CD4-positive, alpha-beta T cell treated with Interleukin-6 for 4 hours (primary cell): Measurements from ENCODE around the gene RINL.

Source experiments
- DNase-seq: peaks from one replicate; pipeline ENCODE4 v3.0.0-alpha.2; 2020; ENCODE audit warnings: mixed read lengths

The RINL gene

GRCh38 chr19:38848299-38849146 lies 29.6 kb downstream of the RINL start:
- DNase-seq = no peak

- DNase-seq = no peak
Measured at GRCh38 chr19:38846097-38846496, 32.0 kb downstream of the RINL start.

- DNase-seq = no peak
Measured at GRCh38 chr19:38845374-38846024, 32.6 kb downstream of the RINL start.

- no peak for DNase-seq
Measured at GRCh38 chr19:38844093-38844686, 33.9 kb downstream of the RINL start.

GRCh38 chr19:38843175-38843758 lies 34.8 kb downstream of the RINL start:
- no peak for DNase-seq

GRCh38 chr19:38842439-38843174 lies 35.5 kb downstream of the RINL start:
- DNase-seq = peak; percentile 81

- DNase-seq = peak; percentile 80
Measured at GRCh38 chr19:38841787-38842438, 36.2 kb downstream of the RINL start.

- DNase-seq = no peak
Measured at GRCh38 chr19:38841180-38841766, 36.8 kb downstream of the RINL start.

GRCh38 chr19:38840583-38840968 lies 37.5 kb downstream of the RINL start:
- no peak for DNase-seq

- no peak for DNase-seq
Measured at GRCh38 chr19:38839816-38840582, 38.1 kb downstream of the RINL start.

- no peak for DNase-seq
Measured at GRCh38 chr19:38838986-38839761, 38.9 kb downstream of the RINL start.

GRCh38 chr19:38838208-38838985 lies 39.7 kb downstream of the RINL start:
- peak; percentile 61 for DNase-seq

- no peak for DNase-seq
Measured at GRCh38 chr19:38837656-38838121, 40.4 kb downstream of the RINL start.

GRCh38 chr19:38836983-38837626 lies 41.0 kb downstream of the RINL start:
- no peak for DNase-seq

GRCh38 chr19:38836159-38836982 lies 41.7 kb downstream of the RINL start:
- no peak for DNase-seq

- DNase-seq = no peak
Measured at GRCh38 chr19:38834590-38834989, 43.5 kb downstream of the RINL start.

- DNase-seq = no peak
Measured at GRCh38 chr19:38834104-38834490, 44.0 kb downstream of the RINL start.

GRCh38 chr19:38833092-38833425 lies 45.0 kb downstream of the RINL start:
- DNase-seq = no peak
